K562 (cell line): Measurements from ENCODE around the gene WDR70. TPM values are rescaled to one million over a fixed set of nuclear protein-coding genes. Genes with fewer than 3 reads are reported as not detected.

Experiments used
- CC2D1A ChIP-seq: fragments of 450-650 bp; IDR thresholded peaks from 2 replicates; pipeline ENCODE4 v1.6.1; 2017; ENCODE audit warnings: mild to moderate bottlenecking
- HDAC1 ChIP-seq, 2 experiments: fragments of 450-650 bp; IDR thresholded peaks; 2 replicates each; pipeline ENCODE4 v1.6.1; 2016 to 2017; ENCODE audit warnings: inconsistent platforms in 1 of 2, mild to moderate bottlenecking in 1 of 2, moderate library complexity in 1 of 2
- HDGF ChIP-seq: fragments of 450-650 bp; IDR thresholded peaks from 2 replicates; pipeline ENCODE4 v1.6.1; 2016
- HLTF ChIP-seq: fragments of 450-650 bp; IDR thresholded peaks from 2 replicates; pipeline ENCODE4 v1.6.1; 2016
- HMG20A ChIP-seq: fragments of 450-650 bp; formaldehyde crosslinking; conservative IDR thresholded peaks from 2 replicates; pipeline ENCODE4 v1.4.0; 2020; ENCODE audit warnings: mild to moderate bottlenecking, mixed read lengths
- HMGN3 ChIP-seq: IDR thresholded peaks from 2 replicates; pipeline ENCODE4 v1.6.1; 2011; ENCODE audit warnings: borderline replicate concordance, low read depth, mild to moderate bottlenecking, mixed read lengths, low read length; ENCODE audit not compliant: insufficient read length; ENCODE audit errors: extremely low read depth
- HNRNPK ChIP-seq: fragments of 200-400 bp; formaldehyde crosslinking; IDR thresholded peaks from one replicate; pipeline ENCODE4 v1.6.1; 2018; ENCODE audit warnings: mild to moderate bottlenecking, low read depth, low read length; ENCODE audit not compliant: poor library complexity, severe bottlenecking
- MXI1 ChIP-seq: IDR thresholded peaks from 2 replicates; pipeline ENCODE4 v1.6.1; 2011; ENCODE audit warnings: low read depth, mild to moderate bottlenecking, improper control_type of control experiment, low read length
- POLR3G ChIP-seq: IDR thresholded peaks from 2 replicates; pipeline ENCODE4 v1.6.1; 2011; ENCODE audit not compliant: insufficient read length, insufficient replicate concordance; ENCODE audit errors: extremely low read depth
- RBM14 ChIP-seq: fragments of 200-400 bp; formaldehyde crosslinking; IDR thresholded peaks from 2 replicates; pipeline ENCODE4 v1.6.1; 2018; ENCODE audit warnings: low read depth, mild to moderate bottlenecking, low read length, moderate library complexity, borderline replicate concordance; ENCODE audit not compliant: insufficient read depth
- SMARCC2 ChIP-seq: fragments of 450-650 bp; IDR thresholded peaks from 2 replicates; pipeline ENCODE4 v1.6.1; 2017; ENCODE audit warnings: antibody characterized with exemption, moderate library complexity, mild to moderate bottlenecking, low read depth
- SNRNP70 ChIP-seq: fragments of 200-400 bp; formaldehyde crosslinking; optimal IDR thresholded peaks from 2 replicates; pipeline ENCODE3; 2017; ENCODE audit warnings: low read depth, low read length
- TFAM ChIP-seq: fragments of 250-450 bp; sonication (Bioruptor Pico); conservative IDR thresholded peaks from 2 replicates; pipeline ENCODE4 v1.5.0; 2021; ENCODE audit warnings: mild to moderate bottlenecking, moderate library complexity
- ZBTB17 ChIP-seq: fragments of 450-650 bp; formaldehyde crosslinking; IDR thresholded peaks from 2 replicates; pipeline ENCODE4 v1.4.0; 2020; ENCODE audit warnings: mild to moderate bottlenecking
- ZNF124 ChIP-seq: sonication (generic); formaldehyde crosslinking; IDR thresholded peaks from 2 replicates; pipeline ENCODE4 v1.8.1; 2022; ENCODE audit warnings: missing genetic modification reagents
- ZNF407 ChIP-seq: fragments of 450-650 bp; IDR thresholded peaks from 2 replicates; pipeline ENCODE4 v1.6.1; 2016; ENCODE audit warnings: low read depth
- ZNF780A ChIP-seq: fragments of 250-450 bp; sonication (Bioruptor Pico); IDR thresholded peaks from 2 replicates; pipeline ENCODE4 v1.5.0; 2021; ENCODE audit warnings: mild to moderate bottlenecking
- polyA plus RNA-seq, 8 experiments: library from polyadenylated mRNA; depleted of rRNA in 4 of 8; stranded (reverse) in 5 of 8; unstranded in 3 of 8; fragments of >200 nt; fragmentation: Nextera tagmentation in 2 of 8; fragmentation: Illumina TruSeq in 1 of 8; extraction: Ambion mirVana in 2 of 8; extraction: Trizol in 1 of 8; gene quantifications; 2 replicates each; pipeline versions ENCODE4 v1.2.1 to v1.2.3, GENCODE V29; 2011 to 2014; ENCODE audit warnings: inconsistent platforms in 1 of 8, missing spikeins in 1 of 8
- total RNA-seq, 7 experiments: library from RNA; depleted of rRNA in 6 of 7; stranded (reverse); fragments of >200 nt in 6 of 7; fragmentation: Illumina TruSeq in 2 of 7; extraction: Trizol in 2 of 7; gene quantifications; 2 replicates each; pipeline versions ENCODE4 v1.2.1 to v1.2.3, GENCODE V29; 2011 to 2021; ENCODE audit warnings: low replicate concordance in 1 of 7
- TF ChIP-seq, protein P1 (sequence below), 2 experiments: IDR thresholded peaks; 2 replicates each; pipeline ENCODE4 v1.6.1; 2012; ENCODE audit warnings: improper control_type of control experiment in 2 of 2, low read depth in 2 of 2, low read length in 2 of 2, borderline replicate concordance in 1 of 2

The WDR70 gene
- total and polyA plus RNA-seq, 9 of the 15 experiments (the other 6 are each of a cell fraction or from before 2014, with no cell fraction given), result 16.8 to 46.6 (median 38.8) TPM

- TF ChIP-seq ZNF407 (no peak), CC2D1A (peak; percentile 76; the same call in 1 of the 2 replicates), SNRNP70 (no peak), HDAC1 (IDR thresholded peaks at IDR 0.05) (peak in 1 of 2 experiments; percentile 92; a peak in 2 of 4 replicates), ZNF780A (CRISPR knock-in tag) (no peak), SMARCC2 (peak; percentile 65), TFAM (CRISPR knock-in tag) (no peak), ZBTB17 (CRISPR knock-in tag) (no peak), HDGF (no peak), MXI1 (no peak), ZNF124 (no peak), HLTF (no peak), HNRNPK (no peak), HMG20A (CRISPR knock-in tag) (no peak), RBM14 (no peak), POLR3G (no peak), HMGN3 (no peak)
- TF ChIP-seq, protein P1, sequence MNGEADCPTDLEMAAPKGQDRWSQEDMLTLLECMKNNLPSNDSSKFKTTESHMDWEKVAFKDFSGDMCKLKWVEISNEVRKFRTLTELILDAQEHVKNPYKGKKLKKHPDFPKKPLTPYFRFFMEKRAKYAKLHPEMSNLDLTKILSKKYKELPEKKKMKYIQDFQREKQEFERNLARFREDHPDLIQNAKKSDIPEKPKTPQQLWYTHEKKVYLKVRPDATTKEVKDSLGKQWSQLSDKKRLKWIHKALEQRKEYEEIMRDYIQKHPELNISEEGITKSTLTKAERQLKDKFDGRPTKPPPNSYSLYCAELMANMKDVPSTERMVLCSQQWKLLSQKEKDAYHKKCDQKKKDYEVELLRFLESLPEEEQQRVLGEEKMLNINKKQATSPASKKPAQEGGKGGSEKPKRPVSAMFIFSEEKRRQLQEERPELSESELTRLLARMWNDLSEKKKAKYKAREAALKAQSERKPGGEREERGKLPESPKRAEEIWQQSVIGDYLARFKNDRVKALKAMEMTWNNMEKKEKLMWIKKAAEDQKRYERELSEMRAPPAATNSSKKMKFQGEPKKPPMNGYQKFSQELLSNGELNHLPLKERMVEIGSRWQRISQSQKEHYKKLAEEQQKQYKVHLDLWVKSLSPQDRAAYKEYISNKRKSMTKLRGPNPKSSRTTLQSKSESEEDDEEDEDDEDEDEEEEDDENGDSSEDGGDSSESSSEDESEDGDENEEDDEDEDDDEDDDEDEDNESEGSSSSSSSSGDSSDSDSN (IDR thresholded peaks at IDR 0.05; ENCODE audit: borderline replicate concordance in 1 of 2, low read depth in 2 of 2, low read length in 2 of 2), result peak; percentile 72 to 97; a peak in 3 of 4 replicates
Observed at GRCh38 chr5:37552770-37553719, 173.9 kb downstream of the WDR70 start (continued).
